ENCODE measurements around the gene MRPL17.

GRCh38 chr11:6673523-6674218, 9.5 kb downstream of the MRPL17 start:
- no peak for TF ChIP-seq CREB1 (CRISPR knock-in tag; IDR thresholded peaks at IDR 0.05)
- no peak for TF ChIP-seq FOXJ3 (CRISPR knock-in tag; IDR thresholded peaks at IDR 0.05; ENCODE audit: borderline replicate concordance)
- no peak for TF ChIP-seq USF2 (CRISPR knock-in tag; IDR thresholded peaks at IDR 0.05)
- no peak for TF ChIP-seq CTCF (IDR thresholded peaks at IDR 0.05)
- TF ChIP-seq PRDM15 (CRISPR knock-in tag; IDR thresholded peaks at IDR 0.05), result no peak
- no peak for TF ChIP-seq MLX (CRISPR knock-in tag; IDR thresholded peaks at IDR 0.05)
- TF ChIP-seq PREB (CRISPR knock-in tag; IDR thresholded peaks at IDR 0.05; ENCODE audit: borderline replicate concordance), result no peak
- no peak for TF ChIP-seq ZNF317 (CRISPR knock-in tag; IDR thresholded peaks at IDR 0.05; ENCODE audit: borderline replicate concordance, low read depth)
- TF ChIP-seq MYBL2 (CRISPR knock-in tag; IDR thresholded peaks at IDR 0.05), result no peak
- no peak for TF ChIP-seq ZNF138 (CRISPR knock-in tag; conservative IDR thresholded peaks at IDR 0.05)
- no peak for TF ChIP-seq ESRRA (CRISPR knock-in tag; IDR thresholded peaks at IDR 0.05; ENCODE audit: borderline replicate concordance)
- no peak for TF ChIP-seq PRRX2 (CRISPR knock-in tag; IDR thresholded peaks at IDR 0.05)
- no peak for TF ChIP-seq NR3C1 (CRISPR knock-in tag; conservative IDR thresholded peaks at IDR 0.05; ENCODE audit: low read depth)
